ENCODE measurements around the gene FMNL3.
A peak's percentile ranks its signal among the peaks of the same experiment; 100 is the strongest.

DNA sequence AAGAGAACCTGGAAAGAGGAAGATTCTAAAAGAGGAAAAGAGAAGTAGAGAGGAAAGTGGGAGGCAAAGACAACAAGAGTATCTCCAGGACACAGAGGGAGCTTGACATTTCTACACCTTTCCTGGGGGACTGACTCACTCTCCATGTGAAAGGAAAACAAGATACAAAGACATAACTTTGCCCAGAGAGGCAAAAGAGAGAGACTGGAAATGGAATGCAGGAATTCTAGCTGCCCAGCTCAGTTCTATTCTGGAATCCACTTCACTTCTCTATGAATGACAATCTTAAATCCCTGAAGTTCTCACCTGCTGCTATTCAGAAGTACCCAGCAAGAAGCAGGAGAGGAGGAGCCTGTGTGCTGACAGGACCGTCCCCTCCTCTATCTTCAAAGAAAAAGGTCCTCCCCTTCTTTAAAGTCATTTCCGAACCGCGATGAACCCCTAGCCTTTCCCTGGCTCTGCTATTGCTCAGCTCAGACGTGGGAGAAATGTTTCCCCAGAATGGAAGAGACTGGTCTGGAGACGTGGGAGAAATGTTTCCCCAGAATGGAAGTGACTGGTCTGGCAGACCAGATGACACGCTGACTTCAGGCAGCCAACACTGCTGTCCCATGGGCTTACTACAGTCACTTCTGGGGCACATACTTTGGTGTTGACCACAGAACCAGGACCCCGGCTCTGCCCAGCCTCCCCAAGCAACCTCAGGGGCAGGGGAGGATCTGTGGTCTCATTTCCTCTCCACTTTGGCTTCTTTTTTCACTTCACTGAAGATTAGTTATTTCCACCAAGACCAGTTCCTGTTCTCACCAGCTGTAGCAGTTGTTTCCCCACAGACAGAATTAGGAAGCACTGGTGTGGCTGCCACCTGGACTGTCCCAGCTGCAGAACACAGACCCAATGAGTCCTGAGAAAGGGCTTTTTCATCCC lies 8.3 kb downstream of the FMNL3 start:
- TF ChIP-seq ZBTB7A (IDR thresholded peaks at IDR 0.05; ENCODE audit: low read depth) (no peak), FOXM1 (IDR thresholded peaks at IDR 0.05; ENCODE audit: borderline replicate concordance, low read depth) (no peak), TAF1 (IDR thresholded peaks at IDR 0.05; ENCODE audit: low read depth) (no peak), RAD21 (IDR thresholded peaks at IDR 0.05; ENCODE audit: low read depth) (no peak), EP300 (IDR thresholded peaks at IDR 0.05; ENCODE audit: borderline replicate concordance) (no peak), TCF12 (IDR thresholded peaks at IDR 0.05; ENCODE audit: low read depth) (peak; percentile 24; the same call in 1 of the 2 replicates), CREB1 (IDR thresholded peaks at IDR 0.05; ENCODE audit: low read depth) (no peak), YY1 (IDR thresholded peaks at IDR 0.05; ENCODE audit: low read depth) (no peak), EGR1 (IDR thresholded peaks at IDR 0.05) (no peak)
- TF ChIP-seq, protein P1, sequence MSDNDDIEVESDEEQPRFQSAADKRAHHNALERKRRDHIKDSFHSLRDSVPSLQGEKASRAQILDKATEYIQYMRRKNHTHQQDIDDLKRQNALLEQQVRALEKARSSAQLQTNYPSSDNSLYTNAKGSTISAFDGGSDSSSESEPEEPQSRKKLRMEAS (IDR thresholded peaks at IDR 0.05), result no peak
- TF ChIP-seq, protein P2, sequence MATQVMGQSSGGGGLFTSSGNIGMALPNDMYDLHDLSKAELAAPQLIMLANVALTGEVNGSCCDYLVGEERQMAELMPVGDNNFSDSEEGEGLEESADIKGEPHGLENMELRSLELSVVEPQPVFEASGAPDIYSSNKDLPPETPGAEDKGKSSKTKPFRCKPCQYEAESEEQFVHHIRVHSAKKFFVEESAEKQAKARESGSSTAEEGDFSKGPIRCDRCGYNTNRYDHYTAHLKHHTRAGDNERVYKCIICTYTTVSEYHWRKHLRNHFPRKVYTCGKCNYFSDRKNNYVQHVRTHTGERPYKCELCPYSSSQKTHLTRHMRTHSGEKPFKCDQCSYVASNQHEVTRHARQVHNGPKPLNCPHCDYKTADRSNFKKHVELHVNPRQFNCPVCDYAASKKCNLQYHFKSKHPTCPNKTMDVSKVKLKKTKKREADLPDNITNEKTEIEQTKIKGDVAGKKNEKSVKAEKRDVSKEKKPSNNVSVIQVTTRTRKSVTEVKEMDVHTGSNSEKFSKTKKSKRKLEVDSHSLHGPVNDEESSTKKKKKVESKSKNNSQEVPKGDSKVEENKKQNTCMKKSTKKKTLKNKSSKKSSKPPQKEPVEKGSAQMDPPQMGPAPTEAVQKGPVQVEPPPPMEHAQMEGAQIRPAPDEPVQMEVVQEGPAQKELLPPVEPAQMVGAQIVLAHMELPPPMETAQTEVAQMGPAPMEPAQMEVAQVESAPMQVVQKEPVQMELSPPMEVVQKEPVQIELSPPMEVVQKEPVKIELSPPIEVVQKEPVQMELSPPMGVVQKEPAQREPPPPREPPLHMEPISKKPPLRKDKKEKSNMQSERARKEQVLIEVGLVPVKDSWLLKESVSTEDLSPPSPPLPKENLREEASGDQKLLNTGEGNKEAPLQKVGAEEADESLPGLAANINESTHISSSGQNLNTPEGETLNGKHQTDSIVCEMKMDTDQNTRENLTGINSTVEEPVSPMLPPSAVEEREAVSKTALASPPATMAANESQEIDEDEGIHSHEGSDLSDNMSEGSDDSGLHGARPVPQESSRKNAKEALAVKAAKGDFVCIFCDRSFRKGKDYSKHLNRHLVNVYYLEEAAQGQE (IDR thresholded peaks at IDR 0.05; ENCODE audit: low read depth), result no peak
- TF ChIP-seq, protein P3, sequence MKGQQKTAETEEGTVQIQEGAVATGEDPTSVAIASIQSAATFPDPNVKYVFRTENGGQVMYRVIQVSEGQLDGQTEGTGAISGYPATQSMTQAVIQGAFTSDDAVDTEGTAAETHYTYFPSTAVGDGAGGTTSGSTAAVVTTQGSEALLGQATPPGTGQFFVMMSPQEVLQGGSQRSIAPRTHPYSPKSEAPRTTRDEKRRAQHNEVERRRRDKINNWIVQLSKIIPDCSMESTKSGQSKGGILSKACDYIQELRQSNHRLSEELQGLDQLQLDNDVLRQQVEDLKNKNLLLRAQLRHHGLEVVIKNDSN (IDR thresholded peaks at IDR 0.05), result no peak

All from Ishikawa (cell line).